GM12874 (cell line): Measurements from ENCODE around the gene OR10G7.

Source experiments
- TF ChIP-seq, protein P1 (sequence below): IDR thresholded peaks from 2 replicates; pipeline ENCODE4 v1.5.1; 2011; ENCODE audit warnings: low read depth, mild to moderate bottlenecking, control low read depth, low read length, moderate library complexity; ENCODE audit not compliant: insufficient read depth

OR10G7 gene

DNA sequence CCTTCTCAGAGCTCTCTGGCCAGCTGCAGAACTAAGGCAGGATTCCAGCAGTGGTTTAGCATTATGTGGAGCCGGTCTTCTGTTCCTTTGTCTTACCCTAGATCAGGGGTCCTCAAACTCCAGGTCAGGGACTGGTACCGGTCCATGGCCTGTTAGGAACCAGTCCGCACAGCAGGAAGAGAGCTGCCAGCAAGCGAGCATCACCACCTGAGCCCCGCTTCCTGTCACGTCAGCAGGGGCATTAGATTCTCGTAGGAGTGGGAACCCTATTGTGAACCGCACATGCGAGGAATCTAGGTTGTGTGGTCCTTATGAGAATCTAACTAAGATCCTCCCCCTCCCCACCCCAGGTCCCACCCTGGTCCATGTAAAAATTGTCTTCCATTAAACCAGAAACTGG is 1.6 kb downstream of the OR10G7 start:
- TF ChIP-seq, protein P1, sequence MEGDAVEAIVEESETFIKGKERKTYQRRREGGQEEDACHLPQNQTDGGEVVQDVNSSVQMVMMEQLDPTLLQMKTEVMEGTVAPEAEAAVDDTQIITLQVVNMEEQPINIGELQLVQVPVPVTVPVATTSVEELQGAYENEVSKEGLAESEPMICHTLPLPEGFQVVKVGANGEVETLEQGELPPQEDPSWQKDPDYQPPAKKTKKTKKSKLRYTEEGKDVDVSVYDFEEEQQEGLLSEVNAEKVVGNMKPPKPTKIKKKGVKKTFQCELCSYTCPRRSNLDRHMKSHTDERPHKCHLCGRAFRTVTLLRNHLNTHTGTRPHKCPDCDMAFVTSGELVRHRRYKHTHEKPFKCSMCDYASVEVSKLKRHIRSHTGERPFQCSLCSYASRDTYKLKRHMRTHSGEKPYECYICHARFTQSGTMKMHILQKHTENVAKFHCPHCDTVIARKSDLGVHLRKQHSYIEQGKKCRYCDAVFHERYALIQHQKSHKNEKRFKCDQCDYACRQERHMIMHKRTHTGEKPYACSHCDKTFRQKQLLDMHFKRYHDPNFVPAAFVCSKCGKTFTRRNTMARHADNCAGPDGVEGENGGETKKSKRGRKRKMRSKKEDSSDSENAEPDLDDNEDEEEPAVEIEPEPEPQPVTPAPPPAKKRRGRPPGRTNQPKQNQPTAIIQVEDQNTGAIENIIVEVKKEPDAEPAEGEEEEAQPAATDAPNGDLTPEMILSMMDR = no peak

DNA sequence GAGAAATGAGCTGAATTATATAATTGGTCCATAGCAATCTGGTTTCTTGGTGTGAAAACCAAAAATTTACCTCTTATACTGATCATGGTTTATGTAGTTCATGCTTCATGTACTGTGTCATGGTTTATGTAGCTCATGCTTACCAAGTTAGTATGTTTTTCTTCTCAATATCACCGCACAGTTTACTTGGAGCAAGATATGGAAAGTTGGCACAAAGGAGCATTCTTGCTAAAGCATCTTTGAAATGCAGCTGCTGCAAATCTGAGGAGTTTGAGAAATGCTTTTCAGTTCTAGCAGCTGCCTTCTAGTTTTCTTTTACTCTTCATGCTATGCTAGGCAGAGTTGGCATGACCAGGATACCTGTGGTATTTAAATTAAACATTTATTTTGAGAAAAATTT is 4.5 kb downstream of the OR10G7 start:
- TF ChIP-seq, protein P1 = no peak

DNA sequence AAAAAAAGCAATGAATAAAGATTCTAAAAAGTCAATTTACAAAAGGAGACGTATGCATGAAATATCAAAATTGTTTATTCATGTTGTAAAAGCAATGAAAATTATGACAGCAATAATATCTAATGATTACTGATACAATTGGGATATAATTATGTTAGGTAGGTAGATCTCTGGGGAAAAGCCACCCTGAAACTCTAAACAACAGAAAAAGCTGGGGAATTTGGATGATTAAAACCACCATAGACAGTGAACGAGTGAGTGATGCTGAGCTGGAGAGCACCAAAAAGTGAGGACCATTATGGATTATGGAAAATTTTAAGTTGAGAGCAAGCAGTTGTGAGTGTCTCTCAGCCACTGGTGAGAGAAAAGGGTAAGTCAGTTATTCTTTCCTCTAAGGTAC is 14.6 kb downstream of the OR10G7 start, which contains the start of gene OR10G8:
Gene OR10G8 (plus strand): TSS at position 301 of the 400 bp plus-strand sequence. CDS start 2,825 bp downstream, outside the sequence.
- TF ChIP-seq, protein P1 = no peak

DNA sequence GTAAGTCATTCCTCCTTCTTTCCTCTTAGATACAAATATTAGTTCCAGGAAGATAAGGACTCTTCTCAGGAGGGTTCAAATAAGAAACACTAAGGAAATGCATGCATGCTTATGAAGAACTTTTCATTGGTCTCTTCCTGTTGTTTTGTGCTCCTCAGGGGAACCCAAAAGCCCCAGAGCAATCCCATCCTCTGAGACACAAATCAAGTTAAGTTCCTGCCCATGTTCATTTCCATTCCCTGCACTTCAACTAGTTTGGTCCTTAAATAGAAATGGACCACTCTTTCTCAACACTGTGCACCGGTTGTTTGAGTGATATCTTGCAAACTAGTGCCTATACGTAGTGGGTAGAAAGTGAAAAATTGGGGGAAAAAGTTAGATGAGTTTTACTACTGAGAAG is 28.4 kb downstream of the OR10G7 start, which contains the start of gene OR10G4:
Gene OR10G4 (plus strand): TSS at position 301 of the 400 bp plus-strand sequence. CDS start 2,578 bp downstream, outside the sequence.
- TF ChIP-seq, protein P1 = no peak

DNA sequence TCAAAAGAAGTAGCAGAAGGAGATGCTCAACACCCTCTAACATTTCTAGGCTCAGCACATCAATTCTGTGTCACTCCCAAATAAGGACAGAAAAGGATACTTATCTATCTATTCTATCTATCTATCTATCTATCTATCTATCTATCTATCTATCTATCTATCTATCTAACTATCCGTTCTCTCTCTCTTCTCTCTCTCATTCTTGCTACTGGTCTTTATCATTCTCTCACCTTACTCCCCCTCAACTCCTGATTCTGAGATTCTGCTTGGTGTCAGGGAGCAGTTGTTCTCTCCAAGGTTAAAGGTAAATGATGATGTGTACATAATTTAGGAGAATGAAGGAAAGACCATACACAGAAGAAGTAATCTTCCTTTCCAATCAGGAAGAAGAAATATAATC is 46.0 kb downstream of the OR10G7 start, which contains the start of gene OR10G6:
Gene OR10G6 (minus strand): TSS at position 43 of the 400 bp plus-strand sequence. CDS start 0 bp downstream, at position 43.
- TF ChIP-seq, protein P1 = no peak
